ENCODE measurements around the gene UBALD1.

UBALD1 gene

GRCh38 chr16:4655801-4656200, 41.1 kb upstream of the UBALD1 start:
- TF ChIP-seq TAF1 (IDR thresholded peaks at IDR 0.05; ENCODE audit: low read depth, low read length): no peak
- TF ChIP-seq POU2F2 (IDR thresholded peaks at IDR 0.05; ENCODE audit: low read depth, low read length): no peak
- TF ChIP-seq POLR2AphosphoS5 (IDR thresholded peaks at IDR 0.05; ENCODE audit: low read depth, low read length): no peak
- no peak for TF ChIP-seq SPI1 (IDR thresholded peaks at IDR 0.05; ENCODE audit: low read depth, low read length)
- TF ChIP-seq POLR2A (IDR thresholded peaks at IDR 0.05; ENCODE audit: low read depth, low read length): no peak
- TF ChIP-seq PAX5 (IDR thresholded peaks at IDR 0.05; ENCODE audit: insufficient read depth, low read length, severe bottlenecking): no peak
- FAIRE-seq (no peak), DNase-seq (ENCODE audit: insufficient read length, low spot score) (no peak)

GRCh38 chr16:4654964-4655590, 40.4 kb upstream of the UBALD1 start:
- no peak for FAIRE-seq
- DNase-seq (ENCODE audit: insufficient read length, low spot score): no peak
- TF ChIP-seq POLR2AphosphoS5 (IDR thresholded peaks at IDR 0.05; ENCODE audit: low read depth, low read length) (no peak), POLR2A (IDR thresholded peaks at IDR 0.05; ENCODE audit: low read depth, low read length) (no peak), PAX5 (IDR thresholded peaks at IDR 0.05; ENCODE audit: insufficient read depth, low read length, severe bottlenecking) (no peak), POU2F2 (IDR thresholded peaks at IDR 0.05; ENCODE audit: low read depth, low read length) (no peak), SPI1 (IDR thresholded peaks at IDR 0.05; ENCODE audit: low read depth, low read length) (no peak), TAF1 (IDR thresholded peaks at IDR 0.05; ENCODE audit: low read depth, low read length) (no peak)

- DNase-seq (ENCODE audit: insufficient read length, low spot score) (no peak), FAIRE-seq (no peak)
- TF ChIP-seq PAX5 (IDR thresholded peaks at IDR 0.05; ENCODE audit: insufficient read depth, low read length, severe bottlenecking) (no peak), POLR2A (IDR thresholded peaks at IDR 0.05; ENCODE audit: low read depth, low read length) (no peak), POU2F2 (IDR thresholded peaks at IDR 0.05; ENCODE audit: low read depth, low read length) (no peak), POLR2AphosphoS5 (IDR thresholded peaks at IDR 0.05; ENCODE audit: low read depth, low read length) (no peak), TAF1 (IDR thresholded peaks at IDR 0.05; ENCODE audit: low read depth, low read length) (no peak), SPI1 (IDR thresholded peaks at IDR 0.05; ENCODE audit: low read depth, low read length) (no peak)
These were observed 39.6 kb upstream of the UBALD1 start for GRCh38 chr16:4654011-4654963.

- TF ChIP-seq PAX5 (IDR thresholded peaks at IDR 0.05; ENCODE audit: insufficient read depth, low read length, severe bottlenecking) (no peak), POLR2AphosphoS5 (IDR thresholded peaks at IDR 0.05; ENCODE audit: low read depth, low read length) (no peak), POU2F2 (IDR thresholded peaks at IDR 0.05; ENCODE audit: low read depth, low read length) (no peak), TAF1 (IDR thresholded peaks at IDR 0.05; ENCODE audit: low read depth, low read length) (no peak), POLR2A (IDR thresholded peaks at IDR 0.05; ENCODE audit: low read depth, low read length) (no peak), SPI1 (IDR thresholded peaks at IDR 0.05; ENCODE audit: low read depth, low read length) (no peak)
- FAIRE-seq (no peak), DNase-seq (ENCODE audit: insufficient read length, low spot score) (no peak)
These were observed 37.9 kb upstream of the UBALD1 start for GRCh38 chr16:4652561-4652960.

- FAIRE-seq: no peak
These were observed 37.1 kb upstream of the UBALD1 start for GRCh38 chr16:4651827-4652226.

GRCh38 chr16:4650443-4651074, 35.9 kb upstream of the UBALD1 start:
- DNase-seq (ENCODE audit: insufficient read length, low spot score) (peak; percentile 80), FAIRE-seq (peak; percentile 93)

More at GRCh38 chr16:4651827-4652226, 37.1 kb upstream of the UBALD1 start:
- TF ChIP-seq POLR2AphosphoS5 (IDR thresholded peaks at IDR 0.05; ENCODE audit: low read depth, low read length) (no peak), SPI1 (IDR thresholded peaks at IDR 0.05; ENCODE audit: low read depth, low read length) (no peak), PAX5 (IDR thresholded peaks at IDR 0.05; ENCODE audit: insufficient read depth, low read length, severe bottlenecking) (no peak), POU2F2 (IDR thresholded peaks at IDR 0.05; ENCODE audit: low read depth, low read length) (no peak), POLR2A (IDR thresholded peaks at IDR 0.05; ENCODE audit: low read depth, low read length) (no peak), TAF1 (IDR thresholded peaks at IDR 0.05; ENCODE audit: low read depth, low read length) (no peak)
- no peak for DNase-seq (ENCODE audit: insufficient read length, low spot score)

DNA sequence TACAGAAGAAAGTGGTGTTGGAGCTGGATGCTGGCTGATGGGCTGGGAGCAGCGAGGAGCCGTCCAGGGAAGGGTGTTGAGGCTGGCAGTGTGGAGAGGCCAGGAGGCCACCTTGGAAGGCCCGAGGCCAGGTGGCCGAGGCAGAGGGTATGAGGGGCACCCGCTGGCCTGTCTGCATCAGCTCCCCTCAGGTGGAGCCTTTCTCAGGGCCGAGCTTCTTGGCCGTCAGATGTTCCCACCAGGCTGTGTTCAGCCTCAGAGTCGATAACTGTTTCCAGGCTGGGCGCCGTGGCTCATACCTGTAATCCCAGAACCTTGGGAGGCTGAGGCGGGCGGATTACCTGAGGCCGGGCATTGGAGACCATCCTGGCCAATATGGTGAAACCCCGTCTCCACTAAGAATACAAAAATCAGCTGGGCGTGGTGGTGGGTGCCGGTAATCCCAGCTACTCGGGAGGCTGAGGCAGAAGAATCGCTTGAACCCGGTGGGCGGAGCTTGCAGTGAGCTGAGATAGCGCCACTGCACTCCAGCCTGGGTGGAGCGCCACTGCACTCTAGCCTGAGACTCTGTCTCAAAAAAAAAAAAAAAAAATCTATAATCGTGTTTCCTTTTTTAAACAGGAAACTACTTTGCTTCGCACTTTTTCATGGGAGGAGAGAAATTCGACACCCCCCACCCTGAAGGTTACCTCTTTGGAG, 35.2 kb upstream of the UBALD1 start:
- no peak for DNase-seq (ENCODE audit: insufficient read length, low spot score)
- no peak for FAIRE-seq

DNA sequence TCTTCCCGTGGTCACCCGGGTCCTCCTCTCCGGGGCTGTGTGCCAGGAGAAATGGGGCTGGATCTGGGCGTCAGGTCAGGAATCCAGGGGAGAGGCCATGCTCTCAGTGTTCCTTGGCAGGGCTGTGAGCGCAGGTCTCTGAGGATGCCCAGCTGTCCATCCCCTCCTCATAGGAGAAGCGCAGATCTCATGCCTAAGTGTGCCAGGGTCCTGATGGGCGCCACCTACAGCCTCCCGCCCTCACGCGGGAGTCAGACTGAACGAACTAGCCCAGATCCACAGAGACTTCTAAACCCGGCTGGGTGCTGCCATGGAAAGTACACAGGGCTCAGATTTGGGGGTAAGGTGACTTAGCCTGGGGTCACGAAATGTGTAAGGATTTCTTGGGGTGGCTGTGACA, 34.2 kb upstream of the UBALD1 start:
- DNase-seq (ENCODE audit: insufficient read length, low spot score) (no peak), FAIRE-seq (no peak)
- TF ChIP-seq POLR2A (IDR thresholded peaks at IDR 0.05; ENCODE audit: low read depth, low read length): no peak

More for the DNA sequence above, 35.2 kb upstream of the UBALD1 start:
- TF ChIP-seq TAF1 (IDR thresholded peaks at IDR 0.05; ENCODE audit: low read depth, low read length): no peak
- TF ChIP-seq POLR2A (IDR thresholded peaks at IDR 0.05; ENCODE audit: low read depth, low read length): no peak
- no peak for TF ChIP-seq POU2F2 (IDR thresholded peaks at IDR 0.05; ENCODE audit: low read depth, low read length)
- TF ChIP-seq SPI1 (IDR thresholded peaks at IDR 0.05; ENCODE audit: low read depth, low read length): no peak
- TF ChIP-seq PAX5 (IDR thresholded peaks at IDR 0.05; ENCODE audit: insufficient read depth, low read length, severe bottlenecking): no peak
- TF ChIP-seq POLR2AphosphoS5 (IDR thresholded peaks at IDR 0.05; ENCODE audit: low read depth, low read length): no peak

DNA sequence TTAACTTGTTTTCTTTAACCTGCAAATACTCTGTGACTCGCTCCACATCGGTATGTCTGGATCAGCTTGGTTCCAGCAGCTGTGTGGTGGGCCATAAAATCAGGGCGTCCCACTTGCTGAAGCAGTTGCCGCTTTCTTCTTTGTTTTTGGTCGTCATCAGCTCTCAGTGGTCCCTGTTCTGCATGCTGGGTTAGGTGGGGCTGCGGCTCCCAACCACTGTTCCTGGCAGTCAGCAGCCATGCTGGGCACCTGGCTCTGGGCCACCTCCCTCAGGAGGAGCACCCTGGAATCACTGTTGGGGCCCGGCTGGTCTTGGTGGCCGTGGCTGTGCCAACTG, 32.9 kb upstream of the UBALD1 start:
- FAIRE-seq: no peak
- no peak for DNase-seq (ENCODE audit: insufficient read length, low spot score)

More for the DNA sequence above, 32.9 kb upstream of the UBALD1 start:
- TF ChIP-seq TAF1 (IDR thresholded peaks at IDR 0.05; ENCODE audit: low read depth, low read length): no peak
- TF ChIP-seq POLR2A (IDR thresholded peaks at IDR 0.05; ENCODE audit: low read depth, low read length): no peak
- no peak for TF ChIP-seq PAX5 (IDR thresholded peaks at IDR 0.05; ENCODE audit: insufficient read depth, low read length, severe bottlenecking)

Data from GM12891 (cell line).